Tibial nerve (tissue), 4 donors: ENCODE results near the gene TTPAL. TPM values are rescaled to one million over a fixed set of nuclear protein-coding genes. Genes with fewer than 3 reads are reported as not detected.

Experiments used
- DNase-seq, 2 donors: peaks; one replicate each; pipeline ENCODE4 v3.0.0-alpha.2; 2019; ENCODE audit warnings: low spot score in 2 of 2
- H3K27ac ChIP-seq, 4 donors: fragments of 200-600 bp; sonication (generic) in 3 of 4; one replicate each; pipeline ENCODE4 v1.5.1; 2017 to 2019; ENCODE audit warnings: mild to moderate bottlenecking in 1 of 4
- H3K27me3 ChIP-seq, 2 donors: fragments of 200-600 bp; sonication (generic) in 1 of 2; one replicate each; pipeline versions ENCODE4 v1.5.1 to v1.6.0; 2017 to 2019
- H3K36me3 ChIP-seq, 3 donors: fragments of 200-600 bp; sonication (generic); one replicate each; pipeline ENCODE4 v1.5.1; 2018 to 2019
- H3K4me1 ChIP-seq, 4 donors: fragments of 200-600 bp; sonication (generic) in 3 of 4; one replicate each; pipeline ENCODE4 v1.5.1; 2017 to 2019
- H3K4me3 ChIP-seq, 4 donors: fragments of 200-600 bp; sonication (generic) in 3 of 4; one replicate each; pipeline ENCODE4 v1.5.1; 2017 to 2019; ENCODE audit warnings: mild to moderate bottlenecking in 1 of 4, moderate library complexity in 1 of 4
- H3K9me3 ChIP-seq, 4 donors: fragments of 200-600 bp; sonication (generic) in 3 of 4; one replicate each; pipeline ENCODE4 v1.5.1; 2017 to 2019
- CTCF ChIP-seq, 5 experiments: fragments of 200-600 bp in 3 of 5; fragments of 450-650 bp in 2 of 5; sonication (generic) in 3 of 5; IDR thresholded peaks; one replicate each; pipeline ENCODE4 v1.5.1; 2016 to 2019; ENCODE audit warnings: antibody characterized with exemption in 5 of 5, mild to moderate bottlenecking in 3 of 5, moderate library complexity in 2 of 5
- EP300 ChIP-seq, 2 donors: sonication (generic); formaldehyde crosslinking; IDR thresholded peaks; one replicate each; pipeline ENCODE4 v1.6.1; 2017; ENCODE audit warnings: antibody characterized with exemption in 2 of 2, mild to moderate bottlenecking in 1 of 2
- POLR2A ChIP-seq, 2 donors: fragments of 450-650 bp; IDR thresholded peaks; one replicate each; pipeline ENCODE4 v1.6.1; 2017; ENCODE audit warnings: antibody characterized with exemption in 2 of 2, mild to moderate bottlenecking in 2 of 2, moderate library complexity in 2 of 2
- WGBS, 2 donors: methylation state at CpG; one replicate each; pipeline ENCODE4 v1.1.5; 2018; 5-methylcytosine and 5-hydroxymethylcytosine counted together
- total RNA-seq, 4 donors: library from RNA; depleted of rRNA; stranded (reverse); fragments of >200 nt; gene quantifications; one replicate each; pipeline ENCODE4 v1.1.0, GENCODE V29; 2016

Gene TTPAL
- total RNA-seq, 4 donors from 2014 or later = 13.0 to 23.7 (median 16.9) TPM

GRCh38 chr20:44517454-44517853 is 41.8 kb downstream of the TTPAL start:
- TF ChIP-seq POLR2A (IDR thresholded peaks at IDR 0.05) (no peak), EP300 (IDR thresholded peaks at IDR 0.05) (no peak)
- no peaks in the 10 kb centered on the region for H3K9me3 ChIP-seq
- DNase-seq = no peak
- no peak overlapping the region for H3K4me3 ChIP-seq
- H3K27me3 ChIP-seq = no peaks in the 10 kb centered on the region
- peaks cover 2 to 83% (median 43%) of the 10 kb centered on the region in 4 donors for H3K4me1 ChIP-seq
- WGBS, 2 donors = 83 to 85% methylated on average over 3 of the region's 3 CpGs
- H3K27ac ChIP-seq = peak overlapping the region in 1 of 4 donors; percentile 1
- peaks cover 0 to 19% (median 0%) of the 10 kb centered on the region in 3 donors for H3K36me3 ChIP-seq

GRCh38 chr20:44518248-44518647 is 42.6 kb downstream of the TTPAL start:
- Histone ChIP-seq H3K27ac (peak overlapping the region in 1 of 4 donors; percentile 25), H3K4me3 (no peak overlapping the region), H3K27me3 (no peaks in the 10 kb centered on the region), H3K36me3 (peaks cover 0 to 11% (median 0%) of the 10 kb centered on the region in 3 donors), H3K4me1 (peaks cover 2 to 84% (median 43%) of the 10 kb centered on the region in 4 donors), H3K9me3 (no peaks in the 10 kb centered on the region)
- TF ChIP-seq EP300 (IDR thresholded peaks at IDR 0.05) (no peak), POLR2A (IDR thresholded peaks at IDR 0.05) (no peak), CTCF (IDR thresholded peaks at IDR 0.05) (no peak)
- WGBS, 2 donors = 55 to 64% methylated on average over 3 of the region's 3 CpGs
- DNase-seq = no peak

DNA sequence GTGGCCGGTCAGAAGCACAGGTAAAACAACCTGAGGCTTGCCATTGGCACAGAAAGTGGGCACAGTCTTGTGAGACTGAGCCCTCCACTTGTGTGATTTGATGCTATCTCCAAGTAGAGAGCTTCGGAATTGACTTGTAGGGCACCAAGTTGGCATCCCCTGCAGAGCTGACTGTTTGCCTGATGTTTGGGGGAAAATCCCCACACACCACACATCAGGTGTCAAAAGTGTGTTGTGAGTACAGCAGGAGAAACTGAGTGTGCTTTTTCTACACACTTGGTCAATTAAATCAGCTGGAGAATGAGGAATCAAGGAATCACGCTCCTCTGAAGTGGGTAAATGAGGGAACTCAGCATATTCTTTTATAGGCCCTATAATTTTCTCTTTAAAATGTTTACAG is 45.2 kb downstream of the TTPAL start:
- WGBS, 2 donors = 64 to 66% methylated on average over 3 of the region's 3 CpGs
- peaks cover 0 to 5% (median 0%) of the 10 kb centered on the region in 3 donors for H3K36me3 ChIP-seq
- H3K27me3 ChIP-seq = no peaks in the 10 kb centered on the region
- no peak for DNase-seq
- peak overlapping the region; percentile 96 to 99 (median 98) for H3K27ac ChIP-seq
- H3K4me1 ChIP-seq = peaks cover 2 to 61% (median 41%) of the 10 kb centered on the region in 4 donors
- H3K4me3 ChIP-seq = peak overlapping the region; percentile 77 to 97 (median 84)
- H3K9me3 ChIP-seq = no peaks in the 10 kb centered on the region
- no peak for TF ChIP-seq POLR2A (IDR thresholded peaks at IDR 0.05)
- no peak for TF ChIP-seq EP300 (IDR thresholded peaks at IDR 0.05)
- no peak for TF ChIP-seq CTCF (IDR thresholded peaks at IDR 0.05)

DNA sequence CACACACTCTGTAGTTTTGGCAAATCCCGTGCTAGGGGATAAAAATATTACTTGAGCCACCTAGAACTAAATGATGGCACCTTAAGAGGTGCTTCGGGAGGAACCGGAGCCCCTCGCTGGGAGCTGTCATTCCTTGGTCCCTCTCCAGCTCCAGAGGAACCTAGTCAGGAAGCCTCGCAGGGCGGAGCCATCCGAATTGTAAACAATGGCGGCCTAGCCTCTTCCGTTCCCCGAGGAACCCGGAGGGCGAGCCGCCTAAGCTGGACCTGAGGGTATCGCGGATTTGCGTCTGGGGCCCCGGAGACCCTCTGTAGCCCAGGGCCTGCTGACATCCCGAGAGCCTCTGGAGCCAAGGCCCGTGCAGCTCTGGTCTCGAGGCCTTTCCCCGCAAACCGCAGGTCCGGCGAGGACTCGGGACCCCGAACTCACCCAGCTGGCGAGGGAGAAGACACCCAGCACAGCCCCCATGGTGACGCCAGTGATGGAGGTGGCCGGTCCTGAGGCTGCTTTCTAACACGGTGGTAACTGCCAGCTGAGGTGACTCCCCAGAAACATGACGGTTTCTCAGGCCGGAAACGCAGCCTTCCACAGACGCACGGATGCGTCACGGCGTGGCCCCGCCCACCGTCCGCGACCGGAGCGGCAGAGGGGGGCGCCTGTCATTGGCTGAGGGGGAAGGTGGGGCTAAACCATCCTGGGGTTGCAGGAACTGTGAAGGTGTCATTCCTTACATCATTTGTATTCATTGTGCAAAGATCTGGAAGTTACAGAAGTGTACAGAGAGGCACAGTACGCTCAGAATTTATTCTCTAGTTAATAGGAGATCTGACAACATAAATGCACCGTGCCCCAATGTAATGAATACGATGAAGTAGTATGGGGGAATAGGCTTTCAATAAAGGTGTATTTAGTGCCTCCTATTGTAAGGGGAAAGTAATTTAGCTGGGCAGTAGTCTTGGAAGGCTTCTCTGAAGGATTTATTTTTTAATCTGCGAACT is 46.1 kb downstream of the TTPAL start, which contains the start of gene SERINC3:
TSS of gene SERINC3 (minus strand) at position 587 of the 998 bp plus-strand sequence. CDS start at position 468, 119 bp downstream.
- H3K27ac ChIP-seq = peak within 1 kb of the TSS; percentile 96 to 99 (median 98)
- DNase-seq = peak; percentile 96
- no peaks in the 10 kb centered on the region for H3K9me3 ChIP-seq
- H3K4me3 ChIP-seq = peak within 1 kb of the TSS; percentile 77 to 97 (median 84)
- H3K4me1 ChIP-seq = peaks cover 2 to 52% (median 33%) of the 10 kb centered on the region in 4 donors
- TF ChIP-seq POLR2A (IDR thresholded peaks at IDR 0.05) = peak; percentile 88 to 97
- TF ChIP-seq CTCF (IDR thresholded peaks at IDR 0.05) = peak in 2 of 5 experiments; percentile 11 to 18
- TF ChIP-seq EP300 (IDR thresholded peaks at IDR 0.05) = peak; percentile 95 to 98
- H3K36me3 ChIP-seq = peaks cover 0 to 5% (median 0%) of the 10 kb centered on the region in 3 donors
- WGBS, 2 donors = 0 to 1% methylated on average over 36 to 46 of the region's 49 CpGs
- H3K27me3 ChIP-seq = no peaks in the 10 kb centered on the region

DNA sequence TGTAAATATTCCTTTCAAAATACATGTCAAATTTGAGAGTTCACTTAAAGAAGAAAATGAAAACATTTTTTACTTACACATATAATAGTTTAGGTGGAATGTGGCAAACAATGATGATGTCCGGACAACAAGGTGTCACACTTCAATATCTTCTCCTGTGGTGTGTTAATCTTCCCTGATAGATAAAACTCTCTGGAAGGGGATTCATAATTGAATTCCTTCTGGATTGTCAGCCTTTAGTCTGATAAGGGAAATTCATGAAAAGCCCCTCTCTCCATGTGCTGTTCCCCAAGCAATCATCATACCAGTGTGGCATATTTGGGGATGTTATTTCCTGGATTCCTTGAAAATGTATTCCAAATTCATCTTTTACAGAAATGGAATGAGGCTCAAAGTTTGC is 47.2 kb downstream of the TTPAL start:
- peaks cover 2 to 42% (median 25%) of the 10 kb centered on the region in 4 donors for H3K4me1 ChIP-seq
- 90 to 92% methylated on average over 1 of the region's 1 CpG for WGBS, 2 donors
- no peak for DNase-seq
- TF ChIP-seq POLR2A (IDR thresholded peaks at IDR 0.05) (no peak), CTCF (IDR thresholded peaks at IDR 0.05) (no peak), EP300 (IDR thresholded peaks at IDR 0.05) (no peak)
- no peaks in the 10 kb centered on the region for H3K27me3 ChIP-seq
- H3K27ac ChIP-seq = peak overlapping the region in 3 of 4 donors; percentile 96 to 98 (median 98)
- peaks cover 0 to 5% (median 0%) of the 10 kb centered on the region in 3 donors for H3K36me3 ChIP-seq
- H3K9me3 ChIP-seq = no peaks in the 10 kb centered on the region
- H3K4me3 ChIP-seq = no peak overlapping the region
